ENCODE results near the gene ATF7IP2. TPM values are rescaled to one million over a fixed set of nuclear protein-coding genes. Genes with fewer than 3 reads are reported as not detected.

The ATF7IP2 gene
- total and polyA plus RNA-seq, 4 experiments from 2014 or later, result 51.1 to 170 (median 83.0) TPM

GRCh38 chr16:10528635-10529034 is 142.8 kb downstream of the ATF7IP2 start:
- Mint-ChIP-seq H3K27ac (no peak overlapping the region), H3K36me3 (no peaks in the 10 kb centered on the region), H3K27me3 (no peaks in the 10 kb centered on the region), H3K4me1 (no peaks in the 10 kb centered on the region), H3K9me3 (no peaks in the 10 kb centered on the region), H3K4me3 (no peak overlapping the region)
- Histone ChIP-seq H3K4me3 (ENCODE audit: low read length in 2 of 2) (no peak overlapping the region), H3K27me3 (ENCODE audit: insufficient read depth, low read length) (no peaks in the 10 kb centered on the region), H3K36me3 (ENCODE audit: insufficient read depth, low read length) (no peaks in the 10 kb centered on the region), H3K4me1 (ENCODE audit: insufficient read depth, low read length) (no peaks in the 10 kb centered on the region), H3K27ac (ENCODE audit: low read depth, low read length) (no peak overlapping the region), H3K9me3 (ENCODE audit: control insufficient read depth in 1 of 2, low read length in 2 of 2) (no peaks in the 10 kb centered on the region)
- intact Hi-C loops (cut with micrococcal nuclease), result no loop called here
- CTCF ChIA-PET (ENCODE audit: partially characterized antibody), result no interaction called here
- POLR2A ChIA-PET (ENCODE audit: partially characterized antibody), result no interaction called here
- DNase-seq, result no peak

GRCh38 chr16:10529895-10530669 is 144.2 kb downstream of the ATF7IP2 start:
- no peaks in the 10 kb centered on the region for H3K36me3 Mint-ChIP-seq
- H3K9me3 ChIP-seq (ENCODE audit: control insufficient read depth in 1 of 2, low read length in 2 of 2), result no peaks in the 10 kb centered on the region
- H3K4me3 Mint-ChIP-seq, result no peak overlapping the region
- no peaks in the 10 kb centered on the region for H3K27me3 Mint-ChIP-seq
- no peak overlapping the region for H3K27ac Mint-ChIP-seq
- no peak overlapping the region for H3K4me3 ChIP-seq (ENCODE audit: low read length in 2 of 2)
- H3K4me1 ChIP-seq (ENCODE audit: insufficient read depth, low read length), result no peaks in the 10 kb centered on the region
- POLR2A ChIA-PET (ENCODE audit: partially characterized antibody), result no interaction called here
- no peaks in the 10 kb centered on the region for H3K36me3 ChIP-seq (ENCODE audit: insufficient read depth, low read length)
- no peaks in the 10 kb centered on the region for H3K27me3 ChIP-seq (ENCODE audit: insufficient read depth, low read length)
- no peak overlapping the region for H3K27ac ChIP-seq (ENCODE audit: low read depth, low read length)
- CTCF ChIA-PET (ENCODE audit: partially characterized antibody), result interaction anchor here (0.5 to 1.0 kb wide), 2 partner anchors 8 to 593 kb away, joined by 3 to 4 read pairs; no protein-coding TSS in a partner anchor
- H3K4me1 Mint-ChIP-seq, result no peaks in the 10 kb centered on the region
- H3K9me3 Mint-ChIP-seq, result no peaks in the 10 kb centered on the region
- no peak for DNase-seq
- intact Hi-C loops (cut with micrococcal nuclease), result no loop called here

- H3K36me3 ChIP-seq (ENCODE audit: insufficient read depth, low read length), result no peaks in the 10 kb centered on the region
- Mint-ChIP-seq H3K4me3 (no peak overlapping the region), H3K4me1 (no peaks in the 10 kb centered on the region), H3K9me3 (no peaks in the 10 kb centered on the region), H3K36me3 (no peaks in the 10 kb centered on the region), H3K27me3 (no peaks in the 10 kb centered on the region), H3K27ac (no peak overlapping the region)
- intact Hi-C loops (cut with micrococcal nuclease), result no loop called here
- no peaks in the 10 kb centered on the region for H3K27me3 ChIP-seq (ENCODE audit: insufficient read depth, low read length)
- CTCF ChIA-PET (ENCODE audit: partially characterized antibody), result interaction anchor here (0.7 to 1.0 kb wide), 2 partner anchors 8 to 16 kb away, joined by 3 to 4 read pairs; no protein-coding TSS in a partner anchor
- no peaks in the 10 kb centered on the region for H3K9me3 ChIP-seq (ENCODE audit: control insufficient read depth in 1 of 2, low read length in 2 of 2)
- H3K4me3 ChIP-seq (ENCODE audit: low read length in 2 of 2), result no peak overlapping the region
- H3K27ac ChIP-seq (ENCODE audit: low read depth, low read length), result no peak overlapping the region
- DNase-seq, result no peak
- H3K4me1 ChIP-seq (ENCODE audit: insufficient read depth, low read length), result no peaks in the 10 kb centered on the region
- POLR2A ChIA-PET (ENCODE audit: partially characterized antibody), result no interaction called here
These were observed 144.8 kb downstream of the ATF7IP2 start for GRCh38 chr16:10530685-10531084.

- DNase-seq, result no peak
- H3K27ac ChIP-seq (ENCODE audit: low read depth, low read length), result no peak overlapping the region
- Mint-ChIP-seq H3K9me3 (no peaks in the 10 kb centered on the region), H3K36me3 (no peaks in the 10 kb centered on the region), H3K4me1 (no peaks in the 10 kb centered on the region), H3K27ac (no peak overlapping the region), H3K27me3 (no peaks in the 10 kb centered on the region), H3K4me3 (no peak overlapping the region)
- H3K4me1 ChIP-seq (ENCODE audit: insufficient read depth, low read length), result no peaks in the 10 kb centered on the region
- H3K36me3 ChIP-seq (ENCODE audit: insufficient read depth, low read length), result no peaks in the 10 kb centered on the region
- no peaks in the 10 kb centered on the region for H3K9me3 ChIP-seq (ENCODE audit: control insufficient read depth in 1 of 2, low read length in 2 of 2)
- intact Hi-C loops (cut with micrococcal nuclease), result no loop called here
- ChIA-PET CTCF (ENCODE audit: partially characterized antibody) (no interaction called here), POLR2A (ENCODE audit: partially characterized antibody) (no interaction called here)
- no peak overlapping the region for H3K4me3 ChIP-seq (ENCODE audit: low read length in 2 of 2)
- no peaks in the 10 kb centered on the region for H3K27me3 ChIP-seq (ENCODE audit: insufficient read depth, low read length)
These were observed 145.7 kb downstream of the ATF7IP2 start for GRCh38 chr16:10531582-10531981.

Other genes with a start within 250 kb of the ATF7IP2 start
- not detected for gene GRIN2A, start 203.6 kb upstream of the ATF7IP2 start, total RNA-seq
- gene GRIN2A, start 203.6 kb upstream of the ATF7IP2 start, polyA plus RNA-seq, result not detected
- gene EMP2, start 194.5 kb downstream of the ATF7IP2 start, total RNA-seq, result not detected
- not detected for gene EMP2, start 194.5 kb downstream of the ATF7IP2 start, polyA plus RNA-seq